Endothelial cell of umbilical vein (primary cell): ENCODE measurements around the gene RIN2. TPM values are rescaled to one million over a fixed set of nuclear protein-coding genes. Genes with fewer than 3 reads are reported as not detected.
A peak's percentile ranks its signal among the peaks of the same experiment; 100 is the strongest.
"Not testable (repeated sequence)": the region's sequence is repeated elsewhere in the genome, so short reads cannot be mapped to it uniquely, and the experiment has no call there.

Experiments used
- BruUV-seq: library from RNA; stranded (reverse); fragments of 400-500 nt; replicated peaks from 2 replicates; lab custom pipeline; 2021; lab: Mats Ljungman, UMichigan
- CTCF ChIA-PET: fragments of 300-600, 350-600 bp; sonication (Branson Sonifier 250); formaldehyde crosslinking; loops from one replicate; lab custom pipeline; 2021; ENCODE audit warnings: antibody characterized with exemption, inconsistent platforms; lab: Charles Lee
- POLR2A ChIA-PET: fragments of 300-600, 350-600 bp; sonication (Branson Sonifier 250); formaldehyde crosslinking; loops from one replicate; lab custom pipeline; 2021; ENCODE audit warnings: antibody characterized with exemption, inconsistent platforms; lab: Charles Lee
- DNase-seq: peaks from one replicate; pipeline ENCODE4 v3.0.0-alpha.2; 2011; ENCODE audit warnings: low read depth, low spot score
- FAIRE-seq: peaks from 2 replicates; lab custom pipeline; 2011; peaks lifted over from hg19 to GRCh38; lab: Jason Lieb, UNC
- H2AFZ ChIP-seq: 2 replicates; pipeline ENCODE4 v1.6.0; 2012; ENCODE audit warnings: low read depth, low read length, control low read depth, inconsistent platforms
- H3K27ac ChIP-seq: 2 replicates; pipeline ENCODE4 v1.5.1; 2011; ENCODE audit warnings: low read depth, mild to moderate bottlenecking, control low read depth, low read length, moderate library complexity; ENCODE audit not compliant: insufficient read depth
- H3K27me3 ChIP-seq, 2 experiments: 2 replicates each; pipeline versions ENCODE4 v1.6.0 to v1.6.1; 2011; ENCODE audit warnings: low read length in 2 of 2, mixed read lengths in 1 of 2; ENCODE audit not compliant: control insufficient read depth in 2 of 2, insufficient read depth in 2 of 2
- H3K36me3 ChIP-seq, 2 experiments: 2 replicates in 1 of 2; 3 replicates in 1 of 2; pipeline ENCODE4 v1.5.1; 2011; ENCODE audit warnings: low read length in 2 of 2, mild to moderate bottlenecking in 1 of 2, moderate library complexity in 1 of 2; ENCODE audit not compliant: control insufficient read depth in 2 of 2, insufficient read depth in 2 of 2; ENCODE audit errors: extremely low read depth in 1 of 2
- H3K4me1 ChIP-seq: 3 replicates; pipeline ENCODE4 v1.5.1; 2011; ENCODE audit warnings: mild to moderate bottlenecking, low read length; ENCODE audit not compliant: control insufficient read depth, insufficient read depth; ENCODE audit errors: extremely low read depth
- H3K4me2 ChIP-seq: 2 replicates; pipeline ENCODE4 v1.6.1; 2011; ENCODE audit warnings: low read length, control low read depth, mixed read lengths; ENCODE audit not compliant: insufficient read depth
- H3K4me3 ChIP-seq, 3 experiments: fragments of 200-600 bp in 1 of 3; sonication (generic), shearing (Covaris generic) in 1 of 3; replicated peaks in 1 of 3; 2 replicates each; pipeline ENCODE4 v1.5.1; 2011 to 2016; ENCODE audit warnings: control low read depth in 3 of 3, low read length in 3 of 3, mild to moderate bottlenecking in 2 of 3, inconsistent platforms in 1 of 3, low read depth in 1 of 3, moderate library complexity in 1 of 3; ENCODE audit not compliant: insufficient read depth in 1 of 3
- H3K79me2 ChIP-seq: 2 replicates; pipeline ENCODE4 v1.6.0; 2012; ENCODE audit warnings: low read length, inconsistent platforms; ENCODE audit not compliant: control insufficient read depth, insufficient read depth
- H3K9ac ChIP-seq: replicated peaks from 2 replicates; pipeline ENCODE3; 2011; ENCODE audit warnings: low read length, control low read depth; ENCODE audit not compliant: insufficient read depth; ENCODE audit errors: extremely low read depth
- H3K9me1 ChIP-seq: replicated peaks from 3 replicates; pipeline ENCODE4 v1.6.0; 2011; ENCODE audit warnings: mild to moderate bottlenecking, low read length; ENCODE audit not compliant: control insufficient read depth, insufficient read depth; ENCODE audit errors: extremely low read depth
- H3K9me3 ChIP-seq: replicated peaks from 2 replicates; pipeline ENCODE4 v1.5.1; 2012; ENCODE audit warnings: low read length, inconsistent platforms; ENCODE audit not compliant: control insufficient read depth, insufficient read depth
- H4K20me1 ChIP-seq: replicated peaks from 2 replicates; pipeline ENCODE3; 2011; ENCODE audit warnings: mild to moderate bottlenecking, low read length; ENCODE audit not compliant: control insufficient read depth, insufficient read depth; ENCODE audit errors: extremely low read depth
- CTCF ChIP-seq, 2 donors: IDR thresholded peaks; 1 replicate in 1 of 2; 2 replicates in 1 of 2; pipeline ENCODE4 v1.5.1; 2011; ENCODE audit warnings: low read length in 2 of 2, mild to moderate bottlenecking in 2 of 2, moderate library complexity in 2 of 2, control low read depth in 1 of 2, inconsistent platforms in 1 of 2, low read depth in 1 of 2; ENCODE audit not compliant: insufficient read depth in 1 of 2; ENCODE audit errors: extremely low read depth in 1 of 2
- GATA2 ChIP-seq: IDR thresholded peaks from 2 replicates; pipeline ENCODE4 v1.7.0; 2011; ENCODE audit warnings: low read depth, mild to moderate bottlenecking, moderate library complexity, mixed read lengths, low read length; ENCODE audit not compliant: insufficient read length, insufficient read depth
- dilution Hi-C: fragments of 300-500 bp; cut with MboI; formaldehyde crosslinking; loops from one replicate; pipeline ENCODE4 v1.15.0; 2019; ENCODE audit warnings: low sequenced_read_pairs; ENCODE audit not compliant: extremely low pct_ligation_motif_present
- intact Hi-C: fragments of 100-400 bp; cut with micrococcal nuclease; formaldehyde crosslinking; loops from one replicate; pipeline ENCODE4 v1.10.0; 2022
- polyA plus RNA-seq, 4 experiments: library from polyadenylated mRNA; depleted of rRNA in 3 of 4; stranded (reverse) in 3 of 4; unstranded in 1 of 4; fragments of >200 nt; gene quantifications; 2 replicates each; pipeline versions ENCODE4 v1.2.1 to v1.2.3, GENCODE V29; 2011 to 2012; ENCODE audit warnings: missing spikeins in 1 of 4
- total RNA-seq: library from RNA; stranded (reverse); gene quantifications from 2 replicates; pipeline ENCODE4 v1.2.3, GENCODE V29; 2021

Gene RIN2
- total and polyA plus RNA-seq, 2 donors (not counting 3 experiments of a cell fraction or from before 2014, with no cell fraction given), result 22.6 to 119 TPM

- POLR2A ChIA-PET, result no interaction called here
- dilution Hi-C loops, result loop anchor here (25.0 kb wide), 1 partner anchor 185 kb away; no protein-coding TSS in a partner anchor
Measured at GRCh38 chr20:19802492-19803158, 44.6 kb downstream of the RIN2 start.

GRCh38 chr20:19806276-19806675, 48.2 kb downstream of the RIN2 start:
- H3K9me1 ChIP-seq, intact Hi-C loops, H3K36me3 ChIP-seq, H4K20me1 ChIP-seq, DNase-seq, POLR2A ChIA-PET, H3K9me3 ChIP-seq, H3K79me2 ChIP-seq, H2AFZ ChIP-seq, H3K27ac ChIP-seq, H3K4me3 ChIP-seq, H3K4me2 ChIP-seq, H3K27me3 ChIP-seq, BruUV-seq, FAIRE-seq, H3K9ac ChIP-seq: not testable (repeated sequence)
- dilution Hi-C loops, result loop anchor here (25.0 kb wide), 1 partner anchor 181 kb away; no protein-coding TSS in a partner anchor
- peaks cover 30% of the 10 kb centered on the region for H3K4me1 ChIP-seq
- CTCF ChIA-PET, result interaction anchor here (0.9 to 1.3 kb wide), 2 partner anchors 20 to 126 kb away, joined by 4 read pairs; no protein-coding TSS in a partner anchor

More at GRCh38 chr20:19802492-19803158, 44.6 kb downstream of the RIN2 start:
- CTCF ChIA-PET, result interaction anchor here (1.0 to 1.4 kb wide), 5 partner anchors 16 to 192 kb away, joined by 3 to 5 read pairs (median 4); no protein-coding TSS in a partner anchor
- FAIRE-seq, result no peak
- Histone ChIP-seq H3K27ac (peak overlapping the region; percentile 22), H3K9me1 (no peaks in the 10 kb centered on the region), H3K79me2 (no peaks in the 10 kb centered on the region), H3K36me3 (peaks cover 0 to 4% of the 10 kb centered on the region in 2 experiments), H3K4me3 (no peak overlapping the region), H3K4me2 (no peak overlapping the region), H3K9me3 (no peaks in the 10 kb centered on the region), H3K27me3 (no peaks in the 10 kb centered on the region), H3K4me1 (peaks cover 30% of the 10 kb centered on the region), H3K9ac (no peak overlapping the region), H4K20me1 (no peaks in the 10 kb centered on the region), H2AFZ (no peak overlapping the region)
- no TSS peak for BruUV-seq
- DNase-seq, result peak; percentile 26
- intact Hi-C loops, result loop anchor here (2.0 kb wide), 1 partner anchor 14 kb away; no protein-coding TSS in a partner anchor
- TF ChIP-seq GATA2 (no peak), CTCF (IDR thresholded peaks at IDR 0.05; ENCODE audit: extremely low read depth in 1 of 2, insufficient read depth in 1 of 2, low read depth in 1 of 2, low read length in 2 of 2) (peak in 1 of 2 donors; percentile 7)
